Colonic mucosa (tissue), 4 donors: ENCODE measurements around the gene APOD. TPM values are rescaled to one million over a fixed set of nuclear protein-coding genes. Genes with fewer than 3 reads are reported as not detected.
"Not testable (repeated sequence)": the region's sequence is repeated elsewhere in the genome, so short reads cannot be mapped to it uniquely, and the experiment has no call there.

Experiments used
- DNase-seq: peaks from one replicate; pipeline ENCODE4 v3.0.0-alpha.2; 2020
- H3K27ac ChIP-seq: fragments of 200-600 bp; one replicate; pipeline ENCODE4 v1.8.0; 2021
- H3K27me3 ChIP-seq: fragments of 200-600 bp; one replicate; pipeline ENCODE4 v1.8.0; 2021
- H3K36me3 ChIP-seq: fragments of 200-600 bp; one replicate; pipeline ENCODE4 v1.8.0; 2021
- H3K4me1 ChIP-seq: fragments of 200-600 bp; one replicate; pipeline ENCODE4 v1.8.0; 2021; ENCODE audit warnings: mild to moderate bottlenecking
- H3K4me3 ChIP-seq: fragments of 200-600 bp; one replicate; pipeline ENCODE4 v1.8.0; 2021
- H3K9ac ChIP-seq, 2 donors: one replicate each; pipeline ENCODE4 v1.7.0; 2013; ENCODE audit warnings: control low read depth in 2 of 2, low read depth in 2 of 2, low read length in 2 of 2
- H3K9me3 ChIP-seq: fragments of 200-600 bp; one replicate; pipeline ENCODE4 v1.8.0; 2021
- intact Hi-C: fragments of 100-400 bp; cut with DNase I; formaldehyde crosslinking; loops from one replicate; pipeline ENCODE4 v1.14.1; 2022
- total RNA-seq, 2 donors: library from RNA; stranded (reverse); fragmentation: NEBNext Ultra II Directional in 1 of 2; extraction: Animal tissue kit (Norgen Biotek cat#: 25700) in 1 of 2; gene quantifications; one replicate each; pipeline ENCODE4 v1.2.1, GENCODE V29; 2021
- TF ChIP-seq, protein P1 (sequence below): fragments of 200-600 bp; IDR thresholded peaks from one replicate; pipeline ENCODE4 v1.8.0; 2022; ENCODE audit warnings: antibody characterized with exemption, mild to moderate bottlenecking
- donor health status: healthy.
- donor health status: DM: no; HTN: no; CAD: no.
- donor health status: DM: no; HTN: no; CAD: no.

Gene APOD
- total RNA-seq, 2 donors from 2014 or later: 7.2 to 13.1 TPM

DNA sequence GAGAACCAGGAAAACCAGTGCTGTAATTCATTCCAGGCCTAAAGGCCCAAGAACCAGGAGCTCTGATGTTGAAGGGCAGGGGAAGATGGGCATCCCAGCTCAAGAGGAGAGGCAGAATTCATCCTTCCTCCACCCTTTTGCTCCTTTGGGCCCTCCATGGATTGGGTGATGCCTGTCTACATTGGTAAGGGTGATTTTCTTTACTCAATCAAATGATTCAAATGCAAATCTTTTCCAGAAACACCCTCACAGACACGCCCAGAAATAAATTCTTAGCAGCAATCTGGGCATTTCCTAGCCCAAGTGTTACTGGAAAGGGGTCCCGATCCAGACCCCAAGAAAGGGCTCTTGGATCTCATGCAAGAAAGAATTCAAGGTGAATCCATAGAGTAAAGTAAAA is 17.6 kb upstream of the APOD start:
- Histone ChIP-seq H3K9ac (no peak overlapping the region), H3K27me3 (no peaks in the 10 kb centered on the region), H3K4me1 (no peaks in the 10 kb centered on the region), H3K9me3 (no peaks in the 10 kb centered on the region), H3K36me3 (no peaks in the 10 kb centered on the region), H3K4me3 (no peak overlapping the region), H3K27ac (no peak overlapping the region)
- DNase-seq: no peak
- TF ChIP-seq, protein P1, sequence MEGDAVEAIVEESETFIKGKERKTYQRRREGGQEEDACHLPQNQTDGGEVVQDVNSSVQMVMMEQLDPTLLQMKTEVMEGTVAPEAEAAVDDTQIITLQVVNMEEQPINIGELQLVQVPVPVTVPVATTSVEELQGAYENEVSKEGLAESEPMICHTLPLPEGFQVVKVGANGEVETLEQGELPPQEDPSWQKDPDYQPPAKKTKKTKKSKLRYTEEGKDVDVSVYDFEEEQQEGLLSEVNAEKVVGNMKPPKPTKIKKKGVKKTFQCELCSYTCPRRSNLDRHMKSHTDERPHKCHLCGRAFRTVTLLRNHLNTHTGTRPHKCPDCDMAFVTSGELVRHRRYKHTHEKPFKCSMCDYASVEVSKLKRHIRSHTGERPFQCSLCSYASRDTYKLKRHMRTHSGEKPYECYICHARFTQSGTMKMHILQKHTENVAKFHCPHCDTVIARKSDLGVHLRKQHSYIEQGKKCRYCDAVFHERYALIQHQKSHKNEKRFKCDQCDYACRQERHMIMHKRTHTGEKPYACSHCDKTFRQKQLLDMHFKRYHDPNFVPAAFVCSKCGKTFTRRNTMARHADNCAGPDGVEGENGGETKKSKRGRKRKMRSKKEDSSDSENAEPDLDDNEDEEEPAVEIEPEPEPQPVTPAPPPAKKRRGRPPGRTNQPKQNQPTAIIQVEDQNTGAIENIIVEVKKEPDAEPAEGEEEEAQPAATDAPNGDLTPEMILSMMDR: no peak
- intact Hi-C loops: no loop called here

DNA sequence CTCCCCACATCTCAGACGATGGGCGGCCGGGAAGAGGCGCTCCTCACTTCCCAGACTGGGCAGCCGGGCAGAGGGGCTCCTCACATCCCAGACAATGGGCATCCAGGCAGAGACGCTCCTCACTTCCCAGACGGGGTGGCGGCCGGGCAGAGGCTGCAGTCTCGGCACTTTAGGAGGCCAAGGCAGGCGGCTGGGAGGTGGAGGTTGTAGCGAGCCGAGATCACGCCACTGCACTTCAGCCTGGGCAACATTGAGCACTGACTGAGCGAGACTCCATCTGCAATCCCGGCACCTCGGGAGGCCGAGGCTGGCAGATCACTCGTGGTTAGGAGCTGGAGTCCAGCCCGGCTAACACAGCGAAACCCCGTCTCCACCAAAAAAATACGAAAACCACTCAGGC is 16.2 kb upstream of the APOD start:
- H3K9ac ChIP-seq, intact Hi-C loops, H3K4me1 ChIP-seq, DNase-seq, H3K9me3 ChIP-seq, H3K36me3 ChIP-seq, H3K27ac ChIP-seq, H3K4me3 ChIP-seq, H3K27me3 ChIP-seq: not testable (repeated sequence)

DNA sequence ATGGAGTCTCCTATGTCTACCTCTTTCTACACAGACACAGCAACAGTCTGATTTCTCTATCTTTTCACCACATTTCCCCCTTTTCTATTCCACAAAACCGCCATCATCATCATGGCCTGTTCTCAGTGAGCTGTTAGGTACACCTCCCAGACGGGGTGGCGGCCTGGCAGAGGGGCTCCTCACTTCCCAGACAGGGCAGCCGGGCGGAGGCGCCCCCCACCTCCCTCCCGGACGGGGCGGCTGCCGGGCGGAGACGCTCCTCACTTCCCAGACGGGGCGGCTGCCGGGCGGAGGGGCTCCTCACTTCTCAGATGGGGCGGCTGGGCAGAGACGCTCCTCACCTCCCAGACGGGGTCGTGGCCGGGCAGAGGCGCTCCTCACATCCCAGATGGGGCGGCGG is 15.8 kb upstream of the APOD start:
- H3K9me3 ChIP-seq, intact Hi-C loops, H3K36me3 ChIP-seq, H3K9ac ChIP-seq, H3K4me3 ChIP-seq, DNase-seq, H3K27ac ChIP-seq, H3K4me1 ChIP-seq, H3K27me3 ChIP-seq: not testable (repeated sequence)

DNA sequence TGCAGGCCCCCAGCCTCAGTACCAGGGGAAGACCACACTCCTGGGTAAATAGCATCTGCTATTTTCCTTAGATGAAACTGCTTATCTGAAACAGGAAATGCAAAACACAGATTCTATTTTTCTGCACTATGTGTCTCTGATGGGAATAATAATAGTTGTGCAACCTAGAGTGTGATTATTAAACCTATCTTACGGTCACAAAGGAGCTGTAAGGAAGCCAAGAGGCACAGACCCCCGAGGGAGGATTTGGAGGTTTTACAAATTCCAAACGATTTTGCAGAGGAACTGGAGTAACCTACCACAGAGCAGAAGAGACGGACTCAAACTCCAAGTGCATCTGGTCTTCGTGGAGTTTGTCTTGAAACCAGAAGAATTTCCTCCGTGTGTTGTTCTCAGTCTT is 14.1 kb upstream of the APOD start:
- no peak for DNase-seq
- no peaks in the 10 kb centered on the region for H3K36me3 ChIP-seq
- no peak overlapping the region for H3K4me3 ChIP-seq
- no peaks in the 10 kb centered on the region for H3K27me3 ChIP-seq
- H3K4me1 ChIP-seq: no peaks in the 10 kb centered on the region
- no peak overlapping the region for H3K27ac ChIP-seq
- H3K9ac ChIP-seq: no peak overlapping the region
- intact Hi-C loops: no loop called here
- TF ChIP-seq, protein P1: no peak
- H3K9me3 ChIP-seq: no peaks in the 10 kb centered on the region

DNA sequence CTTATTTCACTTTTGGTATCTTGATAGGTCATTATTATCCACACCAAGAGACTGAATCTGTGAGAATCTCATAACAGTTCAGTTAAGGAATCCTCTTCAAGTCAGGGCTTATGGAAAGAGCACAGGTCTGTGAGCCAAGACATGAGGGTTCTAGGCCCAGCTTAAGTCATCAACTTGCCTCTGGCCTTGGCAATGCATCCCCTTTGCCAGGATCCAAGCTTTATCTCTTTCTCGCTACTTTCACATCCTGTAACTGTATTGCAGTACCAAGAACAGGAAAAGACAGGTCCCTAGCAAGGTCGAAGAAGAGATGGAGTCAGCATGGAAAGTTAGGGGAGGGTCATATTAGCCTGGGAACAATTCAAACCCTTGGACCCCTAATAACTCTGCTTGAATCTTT is 13.5 kb upstream of the APOD start:
- DNase-seq: no peak
- Histone ChIP-seq H3K4me3 (no peak overlapping the region), H3K4me1 (no peaks in the 10 kb centered on the region), H3K27me3 (no peaks in the 10 kb centered on the region), H3K9me3 (no peaks in the 10 kb centered on the region), H3K9ac (no peak overlapping the region), H3K27ac (no peak overlapping the region), H3K36me3 (no peaks in the 10 kb centered on the region)
- intact Hi-C loops: no loop called here
- TF ChIP-seq, protein P1: no peak

DNA sequence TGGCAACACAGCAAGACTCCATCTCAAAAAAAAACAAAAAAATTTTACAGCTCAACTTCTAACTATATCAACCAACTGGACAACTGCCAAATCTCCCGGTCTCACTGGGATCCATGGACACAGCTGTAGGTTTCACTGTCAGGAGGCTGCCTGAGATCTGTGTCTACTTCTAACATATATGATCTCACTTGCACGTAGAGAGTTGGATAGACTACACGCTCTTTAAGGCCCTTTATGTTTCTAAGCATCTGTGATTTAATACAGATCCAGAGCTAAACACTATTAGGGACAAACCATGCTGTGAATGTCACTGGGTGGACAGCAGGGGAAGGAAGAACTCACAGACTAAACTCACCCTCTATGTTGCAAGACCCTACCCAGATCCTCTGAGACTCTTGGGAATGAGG is 13.0 kb upstream of the APOD start:
- DNase-seq: no peak
- no peaks in the 10 kb centered on the region for H3K36me3 ChIP-seq
- H3K9ac ChIP-seq: no peak overlapping the region
- H3K27me3 ChIP-seq: no peaks in the 10 kb centered on the region
- no peak overlapping the region for H3K4me3 ChIP-seq
- no peak overlapping the region for H3K27ac ChIP-seq
- H3K4me1 ChIP-seq: no peaks in the 10 kb centered on the region
- intact Hi-C loops: no loop called here
- TF ChIP-seq, protein P1: no peak
- H3K9me3 ChIP-seq: no peaks in the 10 kb centered on the region
